ENCODE measurements around the gene CALY.

CALY gene

GRCh38 chr10:133281628-133282372 lies 54.9 kb downstream of the CALY start:
- DNase-seq, result no peak

- DNase-seq, result no peak
Measured at GRCh38 chr10:133281084-133281483, 55.6 kb downstream of the CALY start.

- no peak for DNase-seq
Measured at GRCh38 chr10:133280391-133281059, 56.2 kb downstream of the CALY start.

DNA sequence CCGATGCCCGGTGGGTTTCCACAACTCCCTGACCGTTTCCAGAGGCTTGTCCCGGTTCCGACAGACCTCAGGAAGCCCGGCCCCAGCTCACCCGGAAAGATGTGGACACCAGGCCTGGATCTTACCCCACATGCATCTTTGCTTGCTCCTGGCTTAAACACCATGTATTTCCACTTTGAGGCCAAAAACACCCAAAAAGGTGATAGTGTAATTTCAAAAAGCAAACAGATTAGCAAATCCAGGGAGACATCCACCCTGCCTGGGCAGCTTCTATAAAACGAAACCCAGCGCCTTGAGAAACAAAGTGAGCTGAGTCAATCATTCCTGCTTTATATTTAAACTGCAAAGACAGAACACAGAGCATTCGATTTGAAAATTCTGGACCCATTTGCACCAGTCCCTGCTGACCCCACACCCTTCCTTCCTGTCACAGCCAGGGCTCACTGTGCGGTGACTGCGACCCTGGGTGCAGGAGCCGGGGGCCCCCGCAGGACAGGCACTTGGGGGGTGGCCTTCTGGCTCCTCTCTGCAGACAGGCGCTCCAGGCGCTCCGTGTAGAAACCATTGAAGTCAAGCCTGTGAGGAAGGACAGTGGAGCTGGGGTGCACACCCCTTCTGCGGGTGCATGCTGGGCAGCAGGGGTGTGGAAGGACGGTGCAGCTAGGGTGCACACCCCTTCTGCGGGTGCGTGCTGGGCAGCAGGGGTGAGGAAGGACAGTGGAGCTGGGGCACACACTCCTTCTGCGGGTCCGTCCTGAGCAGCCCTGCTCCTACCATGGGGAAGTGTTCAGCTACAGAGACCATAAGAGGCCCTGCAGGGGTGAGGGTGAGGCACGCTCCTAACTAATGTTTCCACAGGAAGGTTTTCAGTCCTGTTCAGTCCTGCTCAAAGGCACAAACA lies 57.1 kb downstream of the CALY start:
- DNase-seq, result no peak

- DNase-seq, result no peak
Measured at GRCh38 chr10:133278577-133279265, 58.0 kb downstream of the CALY start.

DNA sequence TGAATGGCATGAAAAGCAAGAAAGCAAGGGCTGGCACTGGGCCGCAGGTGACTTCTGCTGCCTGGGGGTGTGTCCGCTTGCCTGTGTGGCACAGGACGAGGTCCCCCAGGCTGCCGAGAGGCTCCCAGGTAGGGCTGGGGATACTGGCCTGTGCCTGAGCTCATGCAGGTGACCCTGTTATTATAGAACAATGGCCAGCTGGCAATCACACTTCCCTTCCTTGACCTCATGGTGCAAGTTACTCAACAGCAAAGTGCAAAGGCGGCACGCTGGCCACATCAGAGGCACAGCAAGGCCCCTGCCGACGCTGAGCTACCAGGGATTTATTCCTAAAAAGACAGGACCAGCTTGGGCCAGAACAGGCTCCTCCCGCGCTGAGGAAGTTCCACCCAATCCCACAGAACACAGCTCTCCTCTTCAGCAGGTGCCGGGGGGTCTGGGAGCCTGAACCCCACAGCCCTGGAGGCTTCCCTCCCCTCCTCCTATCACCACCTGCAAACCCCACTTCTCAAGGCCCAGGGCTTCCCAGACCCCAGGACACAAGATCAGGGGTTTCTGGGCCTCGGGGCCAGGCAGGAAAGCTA lies 58.6 kb downstream of the CALY start:
- DNase-seq, result no peak

DNA sequence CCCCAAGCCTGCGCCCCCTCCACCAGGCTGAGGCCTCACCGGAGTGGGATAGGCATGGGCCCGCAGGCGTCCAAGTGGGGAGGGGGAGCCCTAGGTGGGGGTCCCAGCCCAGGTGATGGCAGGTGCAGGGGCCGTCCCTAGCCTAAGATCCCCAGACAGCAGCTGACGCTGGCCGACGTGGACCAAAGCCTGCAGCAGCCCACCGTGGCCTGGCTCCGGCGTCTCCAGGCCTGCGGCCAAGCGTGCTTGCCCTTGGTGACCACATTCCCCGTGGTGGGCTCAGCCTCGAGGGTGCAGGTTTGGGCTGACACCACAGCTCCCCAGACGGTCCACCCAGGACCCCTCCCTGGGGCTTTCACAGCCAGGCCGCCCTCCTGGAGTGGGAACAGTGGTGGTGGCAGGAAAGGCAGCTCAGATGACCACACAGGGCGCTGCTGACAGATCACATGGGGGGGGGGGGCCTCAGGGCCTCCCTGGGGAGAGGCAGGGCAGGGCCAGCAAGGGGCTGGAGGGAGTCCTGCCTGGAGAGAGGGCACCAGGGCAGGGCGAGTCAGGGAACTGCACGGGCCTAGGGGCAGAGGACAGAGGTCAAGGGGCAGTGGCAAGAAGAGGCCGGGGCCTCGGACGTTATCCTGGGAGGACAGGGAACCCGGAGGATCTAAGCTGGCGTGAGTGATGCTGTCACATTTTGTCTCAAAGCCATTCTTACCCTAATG lies 59.3 kb downstream of the CALY start:
- no peak for DNase-seq

DNA sequence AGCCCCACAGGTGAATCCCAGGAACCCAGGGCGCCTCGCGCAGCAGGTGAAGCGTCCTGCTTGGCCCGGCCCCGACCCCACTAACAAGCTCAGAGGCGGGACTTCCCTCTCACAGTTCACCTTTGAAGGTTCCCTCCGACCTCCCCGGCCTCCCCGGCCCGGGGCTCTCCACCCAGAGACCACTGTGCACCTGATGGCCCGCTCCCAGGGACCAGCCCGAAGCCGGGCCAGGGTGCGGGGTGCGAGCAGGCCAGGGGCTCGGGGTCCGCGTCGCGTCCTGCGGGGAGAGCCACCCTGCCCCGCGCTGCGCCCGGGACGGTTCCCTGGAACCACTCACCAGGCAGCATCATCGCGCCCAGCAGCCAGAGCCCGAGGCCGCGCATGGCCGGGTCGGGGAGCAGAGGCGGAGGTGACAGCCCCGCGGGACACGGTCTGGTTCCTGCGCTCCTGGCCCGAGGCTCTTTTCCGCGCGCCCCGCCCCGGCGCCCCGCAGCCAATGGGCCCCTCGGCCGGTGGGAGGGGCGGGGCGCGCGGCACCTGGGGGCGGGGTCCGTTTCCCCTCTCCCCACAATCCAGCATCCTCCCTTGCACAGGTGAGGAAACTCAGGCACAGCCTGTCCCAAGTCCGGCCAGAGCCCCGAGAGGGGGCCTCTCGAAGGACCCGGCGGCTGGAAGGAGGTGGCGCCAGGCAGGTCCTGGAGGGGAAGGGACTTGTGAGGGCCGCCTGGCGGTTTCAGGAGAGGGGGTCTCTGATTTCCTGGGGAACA lies 60.1 kb downstream of the CALY start, which contains the start of gene ADAM8:
Gene ADAM8 (minus strand): TSS at position 434 of the 767 bp plus-strand sequence. CDS start 51 bp downstream, at position 383.
- DNase-seq, result no peak

DNA sequence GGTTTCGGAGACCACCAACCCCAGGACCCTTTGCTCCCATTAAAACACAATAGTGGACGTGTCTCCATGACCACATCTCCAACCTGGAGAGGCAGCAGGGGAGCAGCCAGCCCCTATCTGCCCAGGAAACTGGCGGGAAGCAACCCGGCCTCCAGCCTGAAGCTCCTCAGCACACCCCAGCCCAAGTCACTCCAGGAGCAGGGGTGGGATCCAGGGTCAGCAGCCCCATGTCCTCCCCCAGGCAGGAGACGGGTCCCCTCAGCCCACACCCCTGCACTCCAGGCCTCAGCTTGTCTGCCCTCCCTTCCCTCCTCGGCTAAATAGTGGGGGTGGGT lies 60.6 kb downstream of the CALY start:
- no peak for DNase-seq

- DNase-seq, result no peak
Measured at GRCh38 chr10:133275684-133276092, 61.0 kb downstream of the CALY start.

DNA sequence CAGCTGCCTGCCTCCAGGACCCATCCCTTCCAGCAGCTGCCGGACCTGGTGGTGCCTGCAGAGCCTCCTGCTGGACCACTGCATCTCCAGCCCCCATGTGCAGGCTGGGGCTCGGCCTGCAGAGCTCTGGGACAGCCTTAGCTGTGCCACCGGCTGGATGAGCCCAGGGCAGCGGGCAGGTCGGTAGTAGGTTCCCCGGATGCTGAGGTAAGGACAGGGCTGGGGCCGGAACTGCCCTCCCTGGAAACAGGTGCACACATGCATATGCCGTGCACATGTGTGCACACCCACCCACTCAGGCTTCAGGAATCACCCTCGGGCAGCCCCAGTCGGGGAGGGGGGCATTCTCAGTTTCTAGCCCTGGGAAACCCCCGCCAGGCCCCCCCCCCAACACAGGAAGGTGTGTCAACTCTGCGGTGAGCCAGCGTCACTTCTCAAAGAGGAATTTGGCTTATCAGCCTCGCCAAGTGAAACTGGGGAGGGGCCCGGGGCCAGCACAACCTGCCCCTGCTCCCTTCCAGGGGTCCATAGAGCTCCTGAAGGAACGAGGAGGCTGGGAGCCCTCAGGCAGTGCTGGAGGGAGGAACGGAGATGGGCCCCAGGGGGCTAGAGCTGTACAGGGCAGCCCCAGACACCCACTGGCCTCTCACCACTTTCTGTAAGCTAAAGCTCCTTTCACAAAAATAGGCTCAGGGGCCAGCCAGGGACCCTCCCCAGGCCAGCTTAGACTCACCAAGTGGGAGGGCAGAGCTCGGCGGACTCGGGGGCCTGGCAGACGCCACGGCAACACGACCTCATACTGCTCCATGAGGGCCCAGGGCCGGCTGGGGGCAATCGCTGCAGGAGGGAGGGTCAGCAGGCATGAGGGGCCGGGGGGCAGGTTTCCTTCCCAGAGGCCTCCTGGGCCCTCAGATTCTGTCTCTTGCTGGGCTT lies 61.7 kb downstream of the CALY start:
- no peak for DNase-seq
